Activated CD4-positive, alpha-beta T cell treated with anti-CD3 and anti-CD28 coated beads for 4 hours (primary cell): Measurements from ENCODE around the gene NPPC.
"Not testable (repeated sequence)": the region's sequence is repeated elsewhere in the genome, so short reads cannot be mapped to it uniquely, and the experiment has no call there.

Experiments used
- DNase-seq, 2 donors: peaks; one replicate each; pipeline ENCODE4 v3.0.0-alpha.2; 2020

The NPPC gene

GRCh38 chr2:231926180-231926741, at the start of gene NPPC:
Gene NPPC, minus strand, starts transcription at chr2:231926396. Its CDS starts 147 bp downstream, at chr2:231926249.
- peak; percentile 50 to 55 for DNase-seq

- no peak for DNase-seq
Measured at GRCh38 chr2:231975001-231975400, 48.8 kb upstream of the NPPC start.

- no peak for DNase-seq
Measured at GRCh38 chr2:231970461-231970860, 44.3 kb upstream of the NPPC start.

- no peak for DNase-seq
Measured at GRCh38 chr2:231968820-231969219, 42.6 kb upstream of the NPPC start.

- DNase-seq: no peak
Measured at GRCh38 chr2:231966886-231967285, 40.7 kb upstream of the NPPC start.

- no peak for DNase-seq
Measured at GRCh38 chr2:231965102-231965501, 38.9 kb upstream of the NPPC start.

- DNase-seq: peak; percentile 66 to 70
Measured at GRCh38 chr2:231961349-231962166, 35.4 kb upstream of the NPPC start, which contains the start of gene DIS3L2. Gene DIS3L2, plus strand, starts transcription at chr2:231961713. Its CDS starts 53,215 bp downstream, at chr2:232014928.

- no peak for DNase-seq
Measured at GRCh38 chr2:231960810-231961348, 34.7 kb upstream of the NPPC start.

- DNase-seq: no peak
Measured at GRCh38 chr2:231957913-231958763, 31.9 kb upstream of the NPPC start.

GRCh38 chr2:231955758-231956472, 29.7 kb upstream of the NPPC start:
- no peak for DNase-seq

- no peak for DNase-seq
Measured at GRCh38 chr2:231951452-231952035, 25.3 kb upstream of the NPPC start.

- no peak for DNase-seq
Measured at GRCh38 chr2:231947694-231948093, 21.5 kb upstream of the NPPC start.

- not testable (repeated sequence) for DNase-seq
Measured at GRCh38 chr2:231947112-231947511, 20.9 kb upstream of the NPPC start.

- no peak for DNase-seq
Measured at GRCh38 chr2:231946241-231946814, 20.1 kb upstream of the NPPC start.

- no peak for DNase-seq
Measured at GRCh38 chr2:231942180-231942579, 16.0 kb upstream of the NPPC start.

- no peak for DNase-seq
Measured at GRCh38 chr2:231941673-231942072, 15.5 kb upstream of the NPPC start.

- no peak for DNase-seq
Measured at GRCh38 chr2:231940795-231941194, 14.6 kb upstream of the NPPC start.

- no peak for DNase-seq
Measured at GRCh38 chr2:231939022-231939421, 12.8 kb upstream of the NPPC start.

GRCh38 chr2:231937057-231937456, 10.9 kb upstream of the NPPC start:
- no peak for DNase-seq

GRCh38 chr2:231936491-231936890, 10.3 kb upstream of the NPPC start:
- no peak for DNase-seq

GRCh38 chr2:231935815-231936214, 9.6 kb upstream of the NPPC start:
- DNase-seq: no peak

GRCh38 chr2:231935207-231935524, 9.0 kb upstream of the NPPC start:
- no peak for DNase-seq
